Measurements from ENCODE around the gene ADGRG2. TPM values are rescaled to one million over a fixed set of nuclear protein-coding genes. Genes with fewer than 3 reads are reported as not detected.

ADGRG2 gene
- total and polyA plus RNA-seq, 2 donors (not counting 1 experiment from before 2014, with no cell fraction given), result under 0.01 to 0.05 TPM

DNA sequence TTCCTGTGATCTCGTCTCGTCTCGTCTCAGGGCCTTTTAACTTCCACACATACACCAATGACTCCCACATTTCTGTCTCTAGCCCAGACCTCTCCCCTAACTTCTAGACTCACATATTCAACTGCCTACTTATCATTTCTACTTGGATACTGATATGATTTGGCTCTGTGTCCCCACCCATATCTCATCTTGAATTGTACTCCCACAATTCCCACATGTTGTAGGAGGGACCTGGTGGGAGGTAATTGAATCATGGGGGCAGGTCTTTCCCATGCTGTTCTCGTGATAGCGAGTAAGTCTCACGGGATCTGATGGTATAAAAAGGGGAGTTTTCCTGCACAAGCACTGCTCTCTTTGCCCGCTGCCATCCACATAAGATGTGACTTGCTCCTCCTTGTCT, 147.3 kb downstream of the ADGRG2 start:
- DNase-seq (ENCODE audit: low read depth in 2 of 2), result no peak
- Histone ChIP-seq H3K9me3 (ENCODE audit: control insufficient read depth, insufficient read depth, low read depth, low read length) (no peaks in the 10 kb centered on the region), H3K27me3 (ENCODE audit: control insufficient read depth, insufficient read depth, low read length) (no peaks in the 10 kb centered on the region), H3K4me3 (replicated peaks in 1 of 4; ENCODE audit: control extremely low read depth in 1 of 4, insufficient read depth in 1 of 4, low read depth in 3 of 4, low read length in 4 of 4) (no peak overlapping the region), H3K4me2 (ENCODE audit: extremely low read depth, insufficient read depth, low read length) (no peak overlapping the region), H3K27ac (ENCODE audit: insufficient read depth, low read length) (no peak overlapping the region), H3K9ac (ENCODE audit: insufficient read depth, low read length) (no peak overlapping the region), H2AFZ (ENCODE audit: low read length) (no peak overlapping the region), H3K4me1 (ENCODE audit: control insufficient read depth, extremely low read depth, insufficient read depth, low read length) (no peaks in the 10 kb centered on the region), H3K36me3 (ENCODE audit: control insufficient read depth, insufficient read depth, low read length) (no peaks in the 10 kb centered on the region), H4K20me1 (ENCODE audit: control insufficient read depth, extremely low read depth, insufficient read depth, low read length) (no peaks in the 10 kb centered on the region), H3K79me2 (ENCODE audit: control insufficient read depth, insufficient read depth, low read length) (no peaks in the 10 kb centered on the region)
- TF ChIP-seq EZH2 (IDR thresholded peaks at IDR 0.05; ENCODE audit: low read length, missing control alignments), result no peak
- TF ChIP-seq, protein P1, sequence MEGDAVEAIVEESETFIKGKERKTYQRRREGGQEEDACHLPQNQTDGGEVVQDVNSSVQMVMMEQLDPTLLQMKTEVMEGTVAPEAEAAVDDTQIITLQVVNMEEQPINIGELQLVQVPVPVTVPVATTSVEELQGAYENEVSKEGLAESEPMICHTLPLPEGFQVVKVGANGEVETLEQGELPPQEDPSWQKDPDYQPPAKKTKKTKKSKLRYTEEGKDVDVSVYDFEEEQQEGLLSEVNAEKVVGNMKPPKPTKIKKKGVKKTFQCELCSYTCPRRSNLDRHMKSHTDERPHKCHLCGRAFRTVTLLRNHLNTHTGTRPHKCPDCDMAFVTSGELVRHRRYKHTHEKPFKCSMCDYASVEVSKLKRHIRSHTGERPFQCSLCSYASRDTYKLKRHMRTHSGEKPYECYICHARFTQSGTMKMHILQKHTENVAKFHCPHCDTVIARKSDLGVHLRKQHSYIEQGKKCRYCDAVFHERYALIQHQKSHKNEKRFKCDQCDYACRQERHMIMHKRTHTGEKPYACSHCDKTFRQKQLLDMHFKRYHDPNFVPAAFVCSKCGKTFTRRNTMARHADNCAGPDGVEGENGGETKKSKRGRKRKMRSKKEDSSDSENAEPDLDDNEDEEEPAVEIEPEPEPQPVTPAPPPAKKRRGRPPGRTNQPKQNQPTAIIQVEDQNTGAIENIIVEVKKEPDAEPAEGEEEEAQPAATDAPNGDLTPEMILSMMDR (conservative IDR thresholded peaks at IDR 0.05 in 1 of 2, IDR thresholded peaks at IDR 0.05 in 1 of 2; ENCODE audit: low read depth in 1 of 2, low read length in 2 of 2), result no peak

DNA sequence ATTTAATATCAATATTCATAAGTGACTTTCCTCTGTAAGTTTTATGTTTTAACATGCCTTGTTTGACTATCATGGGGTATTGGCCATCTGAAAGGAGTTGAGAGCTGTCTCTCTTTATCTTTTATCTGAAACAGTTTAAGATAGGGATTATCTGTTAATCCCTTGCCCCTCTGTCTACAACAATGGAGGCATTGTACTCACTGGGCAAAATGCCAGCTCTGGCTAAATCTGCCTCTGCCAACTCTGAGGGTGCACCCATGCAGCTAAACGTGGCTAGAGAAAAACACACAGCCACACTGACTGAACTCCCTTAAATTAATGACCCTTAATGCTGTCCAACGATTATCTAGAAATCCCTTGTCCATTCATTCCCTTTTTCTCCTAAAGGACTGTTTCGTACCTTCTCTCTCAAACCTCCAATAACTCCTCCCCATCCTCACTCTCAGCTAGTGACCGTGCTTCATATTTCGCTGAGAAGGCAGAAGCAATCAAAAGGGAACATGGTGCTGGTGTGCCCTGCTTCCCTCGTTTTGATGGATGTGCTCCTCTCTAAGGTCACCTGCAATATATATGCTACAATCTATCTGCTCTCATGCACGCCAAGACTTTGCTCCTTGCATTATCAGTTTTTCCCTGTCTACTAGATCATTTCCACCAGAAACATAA, 148.6 kb downstream of the ADGRG2 start:
- DNase-seq (ENCODE audit: low read depth in 2 of 2), result no peak

DNA sequence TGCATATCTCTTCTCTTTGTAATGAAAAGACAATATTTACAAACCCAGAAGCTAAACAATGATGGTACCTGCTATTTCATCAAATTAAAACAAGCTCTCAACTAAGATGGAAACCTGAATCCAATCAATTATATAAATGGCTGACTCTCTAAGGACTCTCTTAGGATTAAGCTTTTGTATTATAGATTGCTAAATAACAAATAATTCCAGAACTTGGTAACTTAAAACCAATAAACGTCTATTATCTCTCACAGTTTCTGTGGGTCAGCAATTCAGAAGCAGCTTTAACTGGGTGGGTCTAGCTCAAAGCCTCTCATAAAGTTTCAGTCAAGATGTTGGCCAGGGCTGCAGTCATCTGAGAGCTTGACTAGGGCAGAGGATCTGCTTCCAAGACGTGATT, 150.8 kb downstream of the ADGRG2 start:
- no peaks in the 10 kb centered on the region for H3K9me3 ChIP-seq (ENCODE audit: control insufficient read depth, insufficient read depth, low read depth, low read length)
- H3K36me3 ChIP-seq (ENCODE audit: control insufficient read depth, insufficient read depth, low read length), result no peaks in the 10 kb centered on the region
- H3K27ac ChIP-seq (ENCODE audit: insufficient read depth, low read length), result no peak overlapping the region
- no peak overlapping the region for H3K4me3 ChIP-seq (replicated peaks in 1 of 4; ENCODE audit: control extremely low read depth in 1 of 4, insufficient read depth in 1 of 4, low read depth in 3 of 4, low read length in 4 of 4)
- no peak overlapping the region for H3K9ac ChIP-seq (ENCODE audit: insufficient read depth, low read length)
- H4K20me1 ChIP-seq (ENCODE audit: control insufficient read depth, extremely low read depth, insufficient read depth, low read length), result no peaks in the 10 kb centered on the region
- H2AFZ ChIP-seq (ENCODE audit: low read length), result no peak overlapping the region
- H3K4me2 ChIP-seq (ENCODE audit: extremely low read depth, insufficient read depth, low read length), result no peak overlapping the region
- no peak for DNase-seq (ENCODE audit: low read depth in 2 of 2)
- no peak for TF ChIP-seq EZH2 (IDR thresholded peaks at IDR 0.05; ENCODE audit: low read length, missing control alignments)
- TF ChIP-seq, protein P1 (conservative IDR thresholded peaks at IDR 0.05 in 1 of 2, IDR thresholded peaks at IDR 0.05 in 1 of 2; ENCODE audit: low read depth in 1 of 2, low read length in 2 of 2), result no peak
- H3K79me2 ChIP-seq (ENCODE audit: control insufficient read depth, insufficient read depth, low read length), result no peaks in the 10 kb centered on the region
- H3K27me3 ChIP-seq (ENCODE audit: control insufficient read depth, insufficient read depth, low read length), result no peaks in the 10 kb centered on the region
- no peaks in the 10 kb centered on the region for H3K4me1 ChIP-seq (ENCODE audit: control insufficient read depth, extremely low read depth, insufficient read depth, low read length)

More for the DNA sequence above, 148.6 kb downstream of the ADGRG2 start:
- no peaks in the 10 kb centered on the region for H3K9me3 ChIP-seq (ENCODE audit: control insufficient read depth, insufficient read depth, low read depth, low read length)
- no peak overlapping the region for H2AFZ ChIP-seq (ENCODE audit: low read length)
- no peaks in the 10 kb centered on the region for H3K27me3 ChIP-seq (ENCODE audit: control insufficient read depth, insufficient read depth, low read length)
- no peak overlapping the region for H3K4me3 ChIP-seq (replicated peaks in 1 of 4; ENCODE audit: control extremely low read depth in 1 of 4, insufficient read depth in 1 of 4, low read depth in 3 of 4, low read length in 4 of 4)
- H3K36me3 ChIP-seq (ENCODE audit: control insufficient read depth, insufficient read depth, low read length), result no peaks in the 10 kb centered on the region
- H3K79me2 ChIP-seq (ENCODE audit: control insufficient read depth, insufficient read depth, low read length), result no peaks in the 10 kb centered on the region
- H3K4me2 ChIP-seq (ENCODE audit: extremely low read depth, insufficient read depth, low read length), result no peak overlapping the region
- TF ChIP-seq EZH2 (IDR thresholded peaks at IDR 0.05; ENCODE audit: low read length, missing control alignments), result no peak
- TF ChIP-seq, protein P1 (conservative IDR thresholded peaks at IDR 0.05 in 1 of 2, IDR thresholded peaks at IDR 0.05 in 1 of 2; ENCODE audit: low read depth in 1 of 2, low read length in 2 of 2), result no peak
- H3K27ac ChIP-seq (ENCODE audit: insufficient read depth, low read length), result no peak overlapping the region
- H3K9ac ChIP-seq (ENCODE audit: insufficient read depth, low read length), result no peak overlapping the region
- no peaks in the 10 kb centered on the region for H4K20me1 ChIP-seq (ENCODE audit: control insufficient read depth, extremely low read depth, insufficient read depth, low read length)
- H3K4me1 ChIP-seq (ENCODE audit: control insufficient read depth, extremely low read depth, insufficient read depth, low read length), result no peaks in the 10 kb centered on the region

Data from fibroblast of lung (primary cell).